Prostate gland (tissue), 2 donors: Measurements from ENCODE around the gene USP13. TPM values are rescaled to one million over a fixed set of nuclear protein-coding genes. Genes with fewer than 3 reads are reported as not detected.

Experiments used
- DNase-seq: peaks from one replicate; pipeline ENCODE4 v3.0.0-alpha.2; 2019; ENCODE audit warnings: low spot score
- H3K27ac ChIP-seq, 2 donors: fragments of 200-600 bp; sonication (generic); 2 replicates each; pipeline ENCODE4 v1.5.1; 2017 to 2019
- H3K27me3 ChIP-seq: fragments of 200-600 bp; sonication (generic); replicated peaks from 2 replicates; pipeline ENCODE4 v1.5.1; 2019; ENCODE audit not compliant: insufficient read depth
- H3K36me3 ChIP-seq, 2 donors: fragments of 200-600 bp; sonication (generic); 1 replicate in 1 of 2; 2 replicates in 1 of 2; pipeline versions ENCODE4 v1.5.1 to v1.8.1; 2017 to 2019
- H3K4me1 ChIP-seq: fragments of 200-600 bp; sonication (generic); replicated peaks from 2 replicates; pipeline ENCODE4 v1.5.1; 2019
- H3K4me3 ChIP-seq, 2 donors: fragments of 200-600 bp; sonication (generic); 2 replicates each; pipeline ENCODE4 v1.5.1; 2017 to 2019
- H3K9me3 ChIP-seq: fragments of 200-600 bp; sonication (generic); 2 replicates; pipeline ENCODE4 v1.5.1; 2017
- POLR2A ChIP-seq: fragments of 450-650 bp; IDR thresholded peaks from one replicate; pipeline ENCODE4 v1.6.1; 2016; ENCODE audit warnings: antibody characterized with exemption, mild to moderate bottlenecking
- POLR2AphosphoS5 ChIP-seq: sonication (generic); formaldehyde crosslinking; IDR thresholded peaks from one replicate; pipeline ENCODE4 v1.6.1; 2017; ENCODE audit warnings: antibody characterized with exemption
- WGBS: methylation state at CpG from one replicate; pipeline ENCODE4 v1.1.5; 2018; 5-methylcytosine and 5-hydroxymethylcytosine counted together
- intact Hi-C: fragments of 100-400 bp; cut with DNase I; formaldehyde crosslinking; loops from one replicate; pipeline ENCODE4 v1.14.2; 2022
- total RNA-seq, 2 donors: library from RNA; depleted of rRNA; stranded (reverse); fragments of >200 nt; gene quantifications; one replicate each; pipeline ENCODE4 v1.1.0, GENCODE V29; 2016
- TF ChIP-seq, protein P1 (sequence below), 4 experiments: fragments of 200-600 bp in 2 of 4; fragments of 450-650 bp in 2 of 4; sonication (generic) in 2 of 4; IDR thresholded peaks; 1 replicate in 3 of 4; 2 replicates in 1 of 4; pipeline ENCODE4 v1.5.1; 2016 to 2019; ENCODE audit warnings: antibody characterized with exemption in 4 of 4, mild to moderate bottlenecking in 2 of 4, moderate library complexity in 2 of 4

Gene USP13
- total RNA-seq, 2 donors from 2014 or later = 11.7 to 52.6 TPM

GRCh38 chr3:179715582-179715981 is 62.7 kb downstream of the USP13 start:
- Histone ChIP-seq H3K36me3 (no peaks in the 10 kb centered on the region), H3K27ac (no peak overlapping the region), H3K27me3 (no peaks in the 10 kb centered on the region), H3K4me1 (no peaks in the 10 kb centered on the region), H3K4me3 (no peak overlapping the region), H3K9me3 (no peaks in the 10 kb centered on the region)
- TF ChIP-seq, protein P1, sequence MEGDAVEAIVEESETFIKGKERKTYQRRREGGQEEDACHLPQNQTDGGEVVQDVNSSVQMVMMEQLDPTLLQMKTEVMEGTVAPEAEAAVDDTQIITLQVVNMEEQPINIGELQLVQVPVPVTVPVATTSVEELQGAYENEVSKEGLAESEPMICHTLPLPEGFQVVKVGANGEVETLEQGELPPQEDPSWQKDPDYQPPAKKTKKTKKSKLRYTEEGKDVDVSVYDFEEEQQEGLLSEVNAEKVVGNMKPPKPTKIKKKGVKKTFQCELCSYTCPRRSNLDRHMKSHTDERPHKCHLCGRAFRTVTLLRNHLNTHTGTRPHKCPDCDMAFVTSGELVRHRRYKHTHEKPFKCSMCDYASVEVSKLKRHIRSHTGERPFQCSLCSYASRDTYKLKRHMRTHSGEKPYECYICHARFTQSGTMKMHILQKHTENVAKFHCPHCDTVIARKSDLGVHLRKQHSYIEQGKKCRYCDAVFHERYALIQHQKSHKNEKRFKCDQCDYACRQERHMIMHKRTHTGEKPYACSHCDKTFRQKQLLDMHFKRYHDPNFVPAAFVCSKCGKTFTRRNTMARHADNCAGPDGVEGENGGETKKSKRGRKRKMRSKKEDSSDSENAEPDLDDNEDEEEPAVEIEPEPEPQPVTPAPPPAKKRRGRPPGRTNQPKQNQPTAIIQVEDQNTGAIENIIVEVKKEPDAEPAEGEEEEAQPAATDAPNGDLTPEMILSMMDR (IDR thresholded peaks at IDR 0.05) = no peak
- no peak for TF ChIP-seq POLR2A
- TF ChIP-seq POLR2AphosphoS5 = no peak
- intact Hi-C loops = no loop called here
- DNase-seq = no peak
- 91% methylated on average over 7 of the region's 7 CpGs for WGBS

- DNase-seq = no peak
- no peaks in the 10 kb centered on the region for H3K27me3 ChIP-seq
- no peaks in the 10 kb centered on the region for H3K9me3 ChIP-seq
- no peak overlapping the region for H3K4me3 ChIP-seq
- no peak overlapping the region for H3K27ac ChIP-seq
- 96% methylated on average over 4 of the region's 4 CpGs for WGBS
- intact Hi-C loops = no loop called here
- no peaks in the 10 kb centered on the region for H3K4me1 ChIP-seq
- TF ChIP-seq, protein P1 (IDR thresholded peaks at IDR 0.05) = no peak
- no peak for TF ChIP-seq POLR2A
- no peak for TF ChIP-seq POLR2AphosphoS5
- no peaks in the 10 kb centered on the region for H3K36me3 ChIP-seq
Observed at GRCh38 chr3:179716226-179716625, 63.4 kb downstream of the USP13 start.

DNA sequence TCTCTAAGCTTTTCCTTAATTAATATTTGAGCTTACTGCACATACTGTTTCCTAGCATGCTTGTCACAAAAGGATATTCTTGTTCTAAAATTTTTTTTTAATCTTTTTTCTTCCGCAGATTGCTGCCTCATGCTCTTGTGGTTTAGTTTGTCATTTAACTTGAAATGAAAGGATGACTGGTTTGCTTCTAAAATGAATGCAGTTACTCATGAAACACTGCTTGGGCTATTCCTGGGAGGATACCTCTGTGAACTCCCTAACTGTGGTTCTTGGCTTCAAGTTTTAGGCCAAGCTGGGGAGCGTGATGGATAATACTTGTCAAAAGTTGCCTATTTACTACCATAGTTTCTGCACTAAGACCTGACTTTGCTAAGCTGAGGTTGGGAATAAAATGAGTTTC is 64.0 kb downstream of the USP13 start:
- Histone ChIP-seq H3K27me3 (no peaks in the 10 kb centered on the region), H3K4me1 (no peaks in the 10 kb centered on the region), H3K9me3 (no peaks in the 10 kb centered on the region), H3K27ac (no peak overlapping the region), H3K36me3 (no peaks in the 10 kb centered on the region), H3K4me3 (no peak overlapping the region)
- TF ChIP-seq, protein P1 (IDR thresholded peaks at IDR 0.05) = no peak
- no peak for TF ChIP-seq POLR2A
- TF ChIP-seq POLR2AphosphoS5 = no peak
- DNase-seq = no peak
- 85% methylated on average over 2 of the region's 2 CpGs for WGBS
- intact Hi-C loops = no loop called here

DNA sequence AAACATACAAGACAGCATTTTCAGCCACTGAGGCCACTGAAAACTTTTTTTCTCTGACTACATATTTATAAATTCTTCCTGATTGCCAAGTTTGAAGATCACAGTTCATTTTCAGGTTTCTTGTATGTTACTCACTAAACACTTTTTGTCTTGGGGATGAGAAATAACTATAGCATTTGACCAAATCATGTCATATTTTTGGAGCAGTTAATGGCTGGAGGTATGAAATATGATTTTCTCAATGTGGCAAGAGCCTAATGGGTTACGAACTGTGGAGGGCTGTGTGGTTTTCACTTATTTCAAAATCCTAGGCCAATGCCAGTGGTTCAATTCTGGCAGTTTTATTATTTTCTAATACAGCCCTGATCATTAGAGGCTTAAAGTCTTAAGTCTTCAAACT is 64.4 kb downstream of the USP13 start:
- H3K27me3 ChIP-seq = no peaks in the 10 kb centered on the region
- no peak overlapping the region for H3K4me3 ChIP-seq
- DNase-seq = no peak
- intact Hi-C loops = no loop called here
- WGBS = 94% methylated on average over 1 of the region's 1 CpG
- H3K4me1 ChIP-seq = no peaks in the 10 kb centered on the region
- no peak overlapping the region for H3K27ac ChIP-seq
- TF ChIP-seq, protein P1 (IDR thresholded peaks at IDR 0.05) = no peak
- TF ChIP-seq POLR2AphosphoS5 (no peak), POLR2A (no peak)
- H3K9me3 ChIP-seq = no peaks in the 10 kb centered on the region
- H3K36me3 ChIP-seq = no peaks in the 10 kb centered on the region

- H3K9me3 ChIP-seq = no peaks in the 10 kb centered on the region
- TF ChIP-seq POLR2AphosphoS5 (no peak), POLR2A (no peak)
- TF ChIP-seq, protein P1 (IDR thresholded peaks at IDR 0.05) = no peak
- intact Hi-C loops = no loop called here
- H3K4me1 ChIP-seq = no peaks in the 10 kb centered on the region
- WGBS = 91% methylated on average over 10 of the region's 10 CpGs
- no peaks in the 10 kb centered on the region for H3K27me3 ChIP-seq
- no peak overlapping the region for H3K4me3 ChIP-seq
- DNase-seq = no peak
- H3K27ac ChIP-seq = no peak overlapping the region
- no peaks in the 10 kb centered on the region for H3K36me3 ChIP-seq
Observed at GRCh38 chr3:179719048-179719734, 66.4 kb downstream of the USP13 start.
